Type B pancreatic cell (in vitro differentiated cells): Measurements from ENCODE around the gene MCM8. TPM values are rescaled to one million over a fixed set of nuclear protein-coding genes. Genes with fewer than 3 reads are reported as not detected.

ENCODE experiments used
- DNase-seq: peaks from one replicate; pipeline ENCODE4 v3.0.0; 2021; ENCODE audit warnings: mixed read lengths; ENCODE audit not compliant: unreplicated experiment; ENCODE audit errors: extremely low spot score
- H3K27ac Mint-ChIP-seq: 2 replicates; pipeline ENCODE4 v1.8.0; 2021; ENCODE audit warnings: mild to moderate bottlenecking, mixed read lengths
- H3K27me3 Mint-ChIP-seq: 2 replicates; pipeline ENCODE4 v1.8.0; 2021; ENCODE audit warnings: mixed read lengths
- H3K36me3 Mint-ChIP-seq: 2 replicates; pipeline ENCODE4 v1.8.0; 2021; ENCODE audit warnings: mixed read lengths
- H3K4me1 Mint-ChIP-seq: one replicate; pipeline ENCODE4 v1.8.0; 2021; ENCODE audit warnings: mixed read lengths; ENCODE audit not compliant: unreplicated experiment
- H3K4me3 Mint-ChIP-seq: 2 replicates; pipeline ENCODE4 v1.8.0; 2021; ENCODE audit warnings: mild to moderate bottlenecking, mixed read lengths
- H3K9me3 Mint-ChIP-seq: 2 replicates; pipeline ENCODE4 v1.8.0; 2021; ENCODE audit warnings: mixed read lengths
- total RNA-seq: library from RNA; stranded (reverse); gene quantifications from 2 replicates; pipeline ENCODE4 v1.2.1, GENCODE V29; 2021; ENCODE audit warnings: low replicate concordance
- TF ChIP-seq, protein P1 (sequence below): fragments of 200-600 bp; sonication (generic); conservative IDR thresholded peaks from 2 replicates; pipeline ENCODE4 v1.5.0; 2021; ENCODE audit warnings: antibody characterized with exemption, mild to moderate bottlenecking

Gene MCM8
- total RNA-seq, 1 donor from 2014 or later, result 19.9 TPM

DNA sequence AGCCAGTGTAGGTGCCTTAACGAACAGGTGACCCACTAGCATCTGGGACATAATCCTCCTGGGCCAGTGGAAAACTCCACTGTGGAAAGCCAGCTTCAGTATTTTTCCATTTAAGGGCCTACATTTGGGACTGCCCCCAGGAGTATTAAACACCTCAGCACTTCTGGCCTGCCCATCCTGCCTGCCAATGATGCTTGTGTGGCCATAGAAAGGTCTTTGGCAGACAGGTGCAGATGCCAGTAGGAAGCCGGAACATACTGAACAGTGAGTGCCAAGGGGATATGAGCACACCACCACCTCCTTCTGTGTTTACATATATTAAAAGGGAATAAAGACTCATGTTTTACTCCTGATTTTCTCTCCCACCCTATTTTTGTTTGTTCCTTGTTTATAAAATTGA is 19.9 kb downstream of the MCM8 start:
- TF ChIP-seq, protein P1, sequence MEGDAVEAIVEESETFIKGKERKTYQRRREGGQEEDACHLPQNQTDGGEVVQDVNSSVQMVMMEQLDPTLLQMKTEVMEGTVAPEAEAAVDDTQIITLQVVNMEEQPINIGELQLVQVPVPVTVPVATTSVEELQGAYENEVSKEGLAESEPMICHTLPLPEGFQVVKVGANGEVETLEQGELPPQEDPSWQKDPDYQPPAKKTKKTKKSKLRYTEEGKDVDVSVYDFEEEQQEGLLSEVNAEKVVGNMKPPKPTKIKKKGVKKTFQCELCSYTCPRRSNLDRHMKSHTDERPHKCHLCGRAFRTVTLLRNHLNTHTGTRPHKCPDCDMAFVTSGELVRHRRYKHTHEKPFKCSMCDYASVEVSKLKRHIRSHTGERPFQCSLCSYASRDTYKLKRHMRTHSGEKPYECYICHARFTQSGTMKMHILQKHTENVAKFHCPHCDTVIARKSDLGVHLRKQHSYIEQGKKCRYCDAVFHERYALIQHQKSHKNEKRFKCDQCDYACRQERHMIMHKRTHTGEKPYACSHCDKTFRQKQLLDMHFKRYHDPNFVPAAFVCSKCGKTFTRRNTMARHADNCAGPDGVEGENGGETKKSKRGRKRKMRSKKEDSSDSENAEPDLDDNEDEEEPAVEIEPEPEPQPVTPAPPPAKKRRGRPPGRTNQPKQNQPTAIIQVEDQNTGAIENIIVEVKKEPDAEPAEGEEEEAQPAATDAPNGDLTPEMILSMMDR, result no peak
- DNase-seq, result no peak
- Mint-ChIP-seq H3K9me3 (no peaks in the 10 kb centered on the region), H3K27ac (no peak overlapping the region), H3K4me1 (no peaks in the 10 kb centered on the region), H3K36me3 (no peaks in the 10 kb centered on the region), H3K27me3 (no peaks in the 10 kb centered on the region), H3K4me3 (no peak overlapping the region)

DNA sequence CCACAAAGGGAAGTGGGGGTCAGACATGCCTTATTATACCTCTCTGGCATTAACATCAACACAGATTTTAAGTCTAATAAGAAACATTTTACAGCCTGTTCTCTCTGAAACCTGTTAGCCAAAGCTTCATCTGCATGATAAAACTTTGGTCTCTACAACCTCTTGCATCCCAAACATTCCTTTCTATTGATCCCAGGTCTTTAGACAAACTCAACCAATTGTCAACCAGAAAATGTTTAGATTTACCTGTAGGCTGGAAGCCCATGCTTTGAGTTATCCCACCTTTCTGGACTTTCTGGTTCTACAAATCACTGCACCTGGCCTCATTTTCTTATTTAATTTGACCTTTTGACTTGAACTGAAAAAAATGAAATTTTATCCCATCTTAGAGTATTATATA is 20.8 kb downstream of the MCM8 start:
- H3K9me3 Mint-ChIP-seq, result no peaks in the 10 kb centered on the region
- TF ChIP-seq, protein P1, result no peak
- no peak for DNase-seq
- H3K27ac Mint-ChIP-seq, result peak overlapping the region; percentile 22
- no peaks in the 10 kb centered on the region for H3K27me3 Mint-ChIP-seq
- H3K36me3 Mint-ChIP-seq, result no peaks in the 10 kb centered on the region
- no peaks in the 10 kb centered on the region for H3K4me1 Mint-ChIP-seq
- no peak overlapping the region for H3K4me3 Mint-ChIP-seq

DNA sequence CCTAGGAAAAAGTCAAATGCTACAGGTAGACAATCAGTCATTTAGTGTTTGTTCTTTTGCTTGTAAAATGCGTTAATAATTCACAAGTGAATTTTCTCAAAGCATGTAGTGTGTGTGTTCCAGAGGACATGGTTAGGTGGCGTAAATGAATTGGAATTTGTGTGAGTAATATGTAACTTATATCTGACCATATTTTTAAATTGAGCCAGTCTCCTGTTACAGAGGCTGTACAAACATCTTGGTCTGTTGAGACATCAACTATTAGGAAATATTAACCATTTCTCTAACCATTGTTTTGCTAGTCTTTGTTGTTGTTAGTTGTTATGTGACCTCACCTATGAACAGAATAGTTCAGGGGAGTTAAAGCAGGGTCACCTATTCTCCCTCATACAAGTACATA is 22.7 kb downstream of the MCM8 start:
- TF ChIP-seq, protein P1, result no peak
- Mint-ChIP-seq H3K27me3 (no peaks in the 10 kb centered on the region), H3K9me3 (no peaks in the 10 kb centered on the region), H3K27ac (no peak overlapping the region), H3K4me3 (no peak overlapping the region), H3K4me1 (no peaks in the 10 kb centered on the region), H3K36me3 (no peaks in the 10 kb centered on the region)
- no peak for DNase-seq

DNA sequence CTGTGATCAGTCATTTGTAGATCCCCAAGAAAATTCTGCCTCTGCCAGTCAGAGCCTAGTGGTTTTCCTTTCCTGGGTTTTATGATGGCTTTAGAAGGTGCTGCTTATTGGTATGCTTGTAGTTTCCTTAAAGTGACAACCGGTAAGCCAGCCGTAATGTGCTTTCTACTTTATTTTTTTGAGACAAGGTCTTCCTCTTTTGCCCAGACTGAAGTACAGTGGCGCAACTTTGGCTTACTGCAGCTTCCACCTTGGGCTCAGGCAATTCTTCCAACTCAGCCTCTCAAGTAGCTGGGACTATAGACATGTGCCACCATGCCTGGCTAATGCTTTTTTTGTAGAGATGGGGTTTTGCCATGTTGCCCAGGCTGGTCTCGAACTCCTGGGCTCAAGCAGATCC is 23.5 kb downstream of the MCM8 start:
- no peaks in the 10 kb centered on the region for H3K27me3 Mint-ChIP-seq
- no peaks in the 10 kb centered on the region for H3K4me1 Mint-ChIP-seq
- no peaks in the 10 kb centered on the region for H3K9me3 Mint-ChIP-seq
- DNase-seq, result no peak
- no peaks in the 10 kb centered on the region for H3K36me3 Mint-ChIP-seq
- H3K27ac Mint-ChIP-seq, result no peak overlapping the region
- TF ChIP-seq, protein P1, result no peak
- H3K4me3 Mint-ChIP-seq, result no peak overlapping the region

DNA sequence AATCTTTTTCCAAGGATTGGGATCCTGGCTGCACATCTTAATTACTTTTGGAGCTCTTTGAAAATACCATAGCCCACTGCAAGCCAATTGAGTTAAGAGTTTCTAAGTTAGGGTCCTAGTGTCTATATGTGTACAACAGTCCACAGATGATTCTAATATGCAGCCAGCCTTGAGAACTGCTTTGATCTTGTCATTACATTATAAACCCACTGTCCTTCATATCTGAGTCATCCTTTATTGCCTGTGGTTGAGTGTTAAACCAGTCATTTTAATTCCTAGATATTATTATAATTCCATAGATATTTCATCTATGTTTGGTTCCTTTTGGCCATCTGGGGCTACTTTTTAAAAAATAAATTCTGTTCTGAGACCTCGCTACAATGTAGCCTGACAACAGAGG is 24.1 kb downstream of the MCM8 start:
- Mint-ChIP-seq H3K36me3 (peaks cover 6% of the 10 kb centered on the region), H3K9me3 (no peaks in the 10 kb centered on the region), H3K4me1 (no peaks in the 10 kb centered on the region), H3K27ac (no peak overlapping the region), H3K27me3 (no peaks in the 10 kb centered on the region), H3K4me3 (no peak overlapping the region)
- no peak for DNase-seq
- TF ChIP-seq, protein P1, result no peak

DNA sequence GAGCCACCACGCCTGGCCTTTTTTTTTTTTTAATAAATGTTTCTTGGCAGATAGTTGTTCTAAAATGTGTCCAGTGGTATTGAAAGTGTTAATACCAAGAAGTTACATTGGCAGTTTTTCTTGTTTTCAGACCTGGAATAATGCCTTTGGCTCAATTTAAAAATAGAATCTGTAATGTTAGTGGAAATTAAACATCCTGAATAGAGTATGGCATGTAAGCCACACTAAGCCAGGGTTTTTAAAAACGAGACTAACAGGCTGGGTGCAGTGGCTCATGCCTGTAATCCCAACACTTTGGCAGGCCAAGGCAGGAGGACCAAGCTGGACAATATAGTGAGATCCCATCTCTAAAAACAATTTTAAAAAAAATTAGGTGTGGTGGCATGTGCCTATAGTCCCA is 25.3 kb downstream of the MCM8 start:
- Mint-ChIP-seq H3K4me3 (no peak overlapping the region), H3K4me1 (no peaks in the 10 kb centered on the region), H3K27me3 (no peaks in the 10 kb centered on the region), H3K36me3 (peaks cover 7% of the 10 kb centered on the region), H3K27ac (no peak overlapping the region), H3K9me3 (no peaks in the 10 kb centered on the region)
- DNase-seq, result no peak
- TF ChIP-seq, protein P1, result no peak
